HepG2 (cell line): ENCODE data around the gene KLHDC4. TPM values are rescaled to one million over a fixed set of nuclear protein-coding genes. Genes with fewer than 3 reads are reported as not detected.

Source experiments
- ELF3 ChIP-seq: IDR thresholded peaks from 2 replicates; pipeline ENCODE4 v1.6.1; 2016; ENCODE audit warnings: missing genetic modification reagents, missing compliant biosample characterization
- ESRRA ChIP-seq: sonication (generic); formaldehyde crosslinking; IDR thresholded peaks from 2 replicates; pipeline ENCODE4 v1.5.1; 2020; ENCODE audit warnings: mild to moderate bottlenecking, low read depth, missing genetic modification reagents
- FOXA3 ChIP-seq: IDR thresholded peaks from 2 replicates; pipeline ENCODE4 v1.6.1; 2016; ENCODE audit warnings: missing genetic modification reagents, missing compliant biosample characterization
- GFI1 ChIP-seq: sonication (generic); formaldehyde crosslinking; IDR thresholded peaks from 2 replicates; pipeline ENCODE4 v1.5.0; 2020; ENCODE audit warnings: missing genetic modification reagents, mild to moderate bottlenecking, borderline replicate concordance
- IKZF4 ChIP-seq: sonication (generic); formaldehyde crosslinking; IDR thresholded peaks from 2 replicates; pipeline ENCODE4 v1.5.1; 2020; ENCODE audit warnings: borderline replicate concordance, mild to moderate bottlenecking, low read depth, missing genetic modification reagents; ENCODE audit errors: not compliant biosample characterization
- KLF16 ChIP-seq, 2 experiments: sonication (generic) in 1 of 2; formaldehyde crosslinking in 1 of 2; IDR thresholded peaks; 2 replicates each; pipeline versions ENCODE4 v1.6.1 to v1.8.0; 2016 to 2023; ENCODE audit warnings: missing genetic modification reagents in 2 of 2, missing compliant biosample characterization in 1 of 2
- MAFK ChIP-seq, 2 experiments: IDR thresholded peaks in 1 of 2; conservative IDR thresholded peaks in 1 of 2; 2 replicates each; pipeline ENCODE4 v1.6.1; 2011; ENCODE audit warnings: improper control_type of control experiment in 2 of 2, low read length in 2 of 2
- PBX3 ChIP-seq: sonication (generic); formaldehyde crosslinking; IDR thresholded peaks from 2 replicates; pipeline ENCODE4 v1.8.1; 2023; ENCODE audit warnings: missing genetic modification reagents, inconsistent platforms, borderline replicate concordance
- PCBP2 ChIP-seq: fragments of 200-400 bp; formaldehyde crosslinking; optimal IDR thresholded peaks from 2 replicates; pipeline ENCODE3; 2018; ENCODE audit warnings: low read length, low read depth; ENCODE audit not compliant: poor library complexity, severe bottlenecking
- ZBTB21 ChIP-seq: sonication (generic); formaldehyde crosslinking; IDR thresholded peaks from 2 replicates; pipeline ENCODE4 v1.4.0; 2020; ENCODE audit warnings: missing genetic modification reagents
- ZNF598 ChIP-seq: sonication (generic); formaldehyde crosslinking; IDR thresholded peaks from 2 replicates; pipeline ENCODE4 v1.5.1; 2020; ENCODE audit warnings: mild to moderate bottlenecking, missing genetic modification reagents, borderline replicate concordance
- ZNF792 ChIP-seq: IDR thresholded peaks from 2 replicates; pipeline ENCODE4 v1.6.1; 2016
- ZNF891 ChIP-seq: sonication (generic); formaldehyde crosslinking; IDR thresholded peaks from 2 replicates; pipeline ENCODE4 v1.5.0; 2020; ENCODE audit warnings: mild to moderate bottlenecking, missing genetic modification reagents
- polyA plus RNA-seq, 8 experiments: library from polyadenylated mRNA; depleted of rRNA in 3 of 8; stranded (reverse) in 7 of 8; unstranded in 1 of 8; fragments of >200 nt; fragmentation: Illumina TruSeq in 4 of 8; extraction: Trizol in 4 of 8; gene quantifications; 2 replicates each; pipeline versions ENCODE4 v1.2.1 to v1.2.3, GENCODE V29; 2011 to 2016; ENCODE audit warnings: low read depth in 4 of 8, missing spikeins in 1 of 8, mixed read lengths in 1 of 8; ENCODE audit not compliant: insufficient read depth in 1 of 8
- total RNA-seq, 5 experiments: library from RNA; depleted of rRNA; stranded (reverse); fragments of >200 nt; fragmentation: Illumina TruSeq; extraction: Trizol; gene quantifications; 2 replicates each; pipeline ENCODE4 v1.2.3, GENCODE V29; 2016; ENCODE audit warnings: low read depth in 1 of 5
- TF ChIP-seq, protein P1 (sequence below), 2 experiments: sonication (generic) in 1 of 2; formaldehyde crosslinking in 1 of 2; IDR thresholded peaks; 2 replicates each; pipeline versions ENCODE4 v1.4.0 to v1.6.1; 2016 to 2020; ENCODE audit warnings: borderline replicate concordance in 1 of 2, low read depth in 1 of 2, mild to moderate bottlenecking in 1 of 2, missing genetic modification reagents in 1 of 2
- TF ChIP-seq, protein P2 (sequence below): sonication (generic); formaldehyde crosslinking; IDR thresholded peaks from 2 replicates; pipeline ENCODE4 v1.8.0; 2022; ENCODE audit warnings: missing genetic modification reagents, mild to moderate bottlenecking, borderline replicate concordance
- TF ChIP-seq, protein P3 (sequence below): sonication (generic); formaldehyde crosslinking; IDR thresholded peaks from 2 replicates; pipeline ENCODE4 v1.5.1; 2020; ENCODE audit warnings: missing genetic modification reagents, mild to moderate bottlenecking, borderline replicate concordance
- TF ChIP-seq, protein P4 (sequence below): sonication (generic); formaldehyde crosslinking; IDR thresholded peaks from 2 replicates; pipeline ENCODE4 v1.8.0; 2022; ENCODE audit warnings: missing genetic modification reagents, mild to moderate bottlenecking, moderate library complexity, borderline replicate concordance

KLHDC4 gene
- total and polyA plus RNA-seq, 2 of the 13 experiments (the other 11 are each of a cell fraction or from before 2014, with no cell fraction given) = 18.7 to 31.8 TPM

GRCh38 chr16:87789437-87790291 lies 23.9 kb upstream of the KLHDC4 start (continued):
- TF ChIP-seq, protein P1, sequence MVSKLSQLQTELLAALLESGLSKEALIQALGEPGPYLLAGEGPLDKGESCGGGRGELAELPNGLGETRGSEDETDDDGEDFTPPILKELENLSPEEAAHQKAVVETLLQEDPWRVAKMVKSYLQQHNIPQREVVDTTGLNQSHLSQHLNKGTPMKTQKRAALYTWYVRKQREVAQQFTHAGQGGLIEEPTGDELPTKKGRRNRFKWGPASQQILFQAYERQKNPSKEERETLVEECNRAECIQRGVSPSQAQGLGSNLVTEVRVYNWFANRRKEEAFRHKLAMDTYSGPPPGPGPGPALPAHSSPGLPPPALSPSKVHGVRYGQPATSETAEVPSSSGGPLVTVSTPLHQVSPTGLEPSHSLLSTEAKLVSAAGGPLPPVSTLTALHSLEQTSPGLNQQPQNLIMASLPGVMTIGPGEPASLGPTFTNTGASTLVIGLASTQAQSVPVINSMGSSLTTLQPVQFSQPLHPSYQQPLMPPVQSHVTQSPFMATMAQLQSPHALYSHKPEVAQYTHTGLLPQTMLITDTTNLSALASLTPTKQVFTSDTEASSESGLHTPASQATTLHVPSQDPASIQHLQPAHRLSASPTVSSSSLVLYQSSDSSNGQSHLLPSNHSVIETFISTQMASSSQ (IDR thresholded peaks at IDR 0.05; ENCODE audit: low read depth) = peak; percentile 70; the same call in 1 of the 2 replicates
- TF ChIP-seq, protein P1 (CRISPR knock-in tag; IDR thresholded peaks at IDR 0.05; ENCODE audit: borderline replicate concordance) = peak; percentile 87; the same call in 1 of the 2 replicates
- TF ChIP-seq, protein P2, sequence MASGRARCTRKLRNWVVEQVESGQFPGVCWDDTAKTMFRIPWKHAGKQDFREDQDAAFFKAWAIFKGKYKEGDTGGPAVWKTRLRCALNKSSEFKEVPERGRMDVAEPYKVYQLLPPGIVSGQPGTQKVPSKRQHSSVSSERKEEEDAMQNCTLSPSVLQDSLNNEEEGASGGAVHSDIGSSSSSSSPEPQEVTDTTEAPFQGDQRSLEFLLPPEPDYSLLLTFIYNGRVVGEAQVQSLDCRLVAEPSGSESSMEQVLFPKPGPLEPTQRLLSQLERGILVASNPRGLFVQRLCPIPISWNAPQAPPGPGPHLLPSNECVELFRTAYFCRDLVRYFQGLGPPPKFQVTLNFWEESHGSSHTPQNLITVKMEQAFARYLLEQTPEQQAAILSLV (CRISPR knock-in tag) = no peak
- TF ChIP-seq PBX3 (CRISPR knock-in tag) (no peak), ZNF891 (CRISPR knock-in tag) (peak; percentile 27), GFI1 (CRISPR knock-in tag) (peak; percentile 17; the same call in 1 of the 2 replicates), PCBP2 (no peak), ELF3 (CRISPR knock-in tag) (peak; percentile 42), ESRRA (CRISPR knock-in tag) (peak; percentile 98), ZNF598 (CRISPR knock-in tag) (no peak), FOXA3 (CRISPR knock-in tag) (peak; percentile 93), MAFK (conservative IDR thresholded peaks at IDR 0.05 in 1 of 2, IDR thresholded peaks at IDR 0.05 in 1 of 2; ENCODE audit: low read length in 2 of 2) (no peak; a peak in 1 of 4 replicates), KLF16 (CRISPR knock-in tag; IDR thresholded peaks at IDR 0.05) (peak in 1 of 2 experiments; percentile 85; a peak in 2 of 4 replicates), ZNF792 (CRISPR knock-in tag) (peak; percentile 71), ZBTB21 (no peak; the same call in 1 of the 2 replicates), IKZF4 (no peak)
- TF ChIP-seq, protein P3, sequence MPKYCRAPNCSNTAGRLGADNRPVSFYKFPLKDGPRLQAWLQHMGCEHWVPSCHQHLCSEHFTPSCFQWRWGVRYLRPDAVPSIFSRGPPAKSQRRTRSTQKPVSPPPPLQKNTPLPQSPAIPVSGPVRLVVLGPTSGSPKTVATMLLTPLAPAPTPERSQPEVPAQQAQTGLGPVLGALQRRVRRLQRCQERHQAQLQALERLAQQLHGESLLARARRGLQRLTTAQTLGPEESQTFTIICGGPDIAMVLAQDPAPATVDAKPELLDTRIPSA = no peak
- TF ChIP-seq, protein P4, sequence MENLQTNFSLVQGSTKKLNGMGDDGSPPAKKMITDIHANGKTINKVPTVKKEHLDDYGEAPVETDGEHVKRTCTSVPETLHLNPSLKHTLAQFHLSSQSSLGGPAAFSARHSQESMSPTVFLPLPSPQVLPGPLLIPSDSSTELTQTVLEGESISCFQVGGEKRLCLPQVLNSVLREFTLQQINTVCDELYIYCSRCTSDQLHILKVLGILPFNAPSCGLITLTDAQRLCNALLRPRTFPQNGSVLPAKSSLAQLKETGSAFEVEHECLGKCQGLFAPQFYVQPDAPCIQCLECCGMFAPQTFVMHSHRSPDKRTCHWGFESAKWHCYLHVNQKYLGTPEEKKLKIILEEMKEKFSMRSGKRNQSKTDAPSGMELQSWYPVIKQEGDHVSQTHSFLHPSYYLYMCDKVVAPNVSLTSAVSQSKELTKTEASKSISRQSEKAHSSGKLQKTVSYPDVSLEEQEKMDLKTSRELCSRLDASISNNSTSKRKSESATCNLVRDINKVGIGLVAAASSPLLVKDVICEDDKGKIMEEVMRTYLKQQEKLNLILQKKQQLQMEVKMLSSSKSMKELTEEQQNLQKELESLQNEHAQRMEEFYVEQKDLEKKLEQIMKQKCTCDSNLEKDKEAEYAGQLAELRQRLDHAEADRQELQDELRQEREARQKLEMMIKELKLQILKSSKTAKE = peak; percentile 18; the same call in 1 of the 2 replicates
